B cell (primary cell): ENCODE measurements around the gene CAPZB. TPM values are rescaled to one million over a fixed set of nuclear protein-coding genes. Genes with fewer than 3 reads are reported as not detected.

Source experiments
- ATAC-seq: fragments of 200-7000 bp; cut with Tn5 transposase; one replicate; pipeline ENCODE4 v1.10.0; 2021; ENCODE audit warnings: low read depth, mild to moderate bottlenecking, moderate number of reproducible peaks, moderate library complexity
- CTCF ChIA-PET: fragments of 350-600 bp; sonication (Branson Sonifier 250); formaldehyde crosslinking; loops from one replicate; lab custom pipeline; 2021; ENCODE audit warnings: antibody characterized with exemption, inconsistent platforms; lab: Charles Lee
- POLR2A ChIA-PET: fragments of 350-600 bp; sonication (Branson Sonifier 250); formaldehyde crosslinking; loops from one replicate; lab custom pipeline; 2021; ENCODE audit warnings: antibody characterized with exemption; lab: Charles Lee
- DNase-seq: peaks from one replicate; pipeline ENCODE4 v3.0.0; 2013
- H2AFZ ChIP-seq: 2 replicates; pipeline ENCODE4 v1.6.1; 2012; ENCODE audit warnings: mild to moderate bottlenecking, low read depth, low read length; ENCODE audit not compliant: insufficient read depth, poor library complexity, severe bottlenecking
- H3K27ac ChIP-seq, 2 donors: 1 replicate in 1 of 2; 2 replicates in 1 of 2; pipeline ENCODE4 v1.5.1; 2012 to 2013; ENCODE audit warnings: low read length in 2 of 2, mild to moderate bottlenecking in 2 of 2, moderate library complexity in 1 of 2
- H3K27me3 ChIP-seq, 4 experiments: fragments of 200-600 bp in 1 of 4; sonication (generic) in 1 of 4; replicated peaks in 1 of 4; 1 replicate in 2 of 4; 2 replicates in 2 of 4; pipeline versions ENCODE4 v1.6.1 to v1.7.0; 2013 to 2016; ENCODE audit warnings: low read length in 3 of 4, mild to moderate bottlenecking in 2 of 4, mixed read lengths in 1 of 4, moderate library complexity in 1 of 4; ENCODE audit not compliant: insufficient read depth in 4 of 4, control insufficient read depth in 3 of 4; ENCODE audit errors: control extremely low read depth in 1 of 4
- H3K36me3 ChIP-seq, 2 experiments: replicated peaks in 1 of 2; 1 replicate in 1 of 2; 2 replicates in 1 of 2; pipeline versions ENCODE4 v1.6.1 to v1.7.1; 2013; ENCODE audit warnings: low read length in 1 of 2; ENCODE audit not compliant: insufficient read depth in 2 of 2, control insufficient read depth in 1 of 2; ENCODE audit errors: control extremely low read depth in 1 of 2, extremely low read depth in 1 of 2
- H3K4me1 ChIP-seq, 2 donors: fragments of 200-600 bp in 1 of 2; sonication (generic) in 1 of 2; 1 replicate in 1 of 2; 2 replicates in 1 of 2; pipeline versions ENCODE4 v1.5.1 to v1.6.1; 2013 to 2017; ENCODE audit warnings: low read length in 2 of 2; ENCODE audit not compliant: control insufficient read depth in 2 of 2, insufficient read depth in 2 of 2
- H3K4me2 ChIP-seq: replicated peaks from 2 replicates; pipeline ENCODE3; 2012; ENCODE audit warnings: mild to moderate bottlenecking, low read depth, low read length; ENCODE audit not compliant: poor library complexity, severe bottlenecking
- H3K4me3 ChIP-seq, 5 experiments: fragments of 200-600 bp in 1 of 5; sonication (generic) in 1 of 5; 1 replicate in 3 of 5; 2 replicates in 2 of 5; pipeline versions ENCODE4 v1.5.1 to v1.7.0; 2011 to 2016; ENCODE audit warnings: low read length in 4 of 5, mild to moderate bottlenecking in 4 of 5, low read depth in 2 of 5, control low read depth in 1 of 5, moderate library complexity in 1 of 5; ENCODE audit not compliant: insufficient read depth in 1 of 5; ENCODE audit errors: control extremely low read depth in 1 of 5, extremely low read depth in 1 of 5
- H3K79me2 ChIP-seq: fragments of 200-600 bp; sonication (generic); one replicate; pipeline ENCODE4 v1.6.0; 2016; ENCODE audit warnings: low read length; ENCODE audit not compliant: control insufficient read depth, insufficient read depth
- H3K9ac ChIP-seq: fragments of 200-600 bp; sonication (generic); 2 replicates; pipeline ENCODE4 v1.6.1; 2017; ENCODE audit warnings: mild to moderate bottlenecking, low read length, moderate library complexity
- H3K9me3 ChIP-seq, 3 donors: one replicate each; pipeline versions ENCODE4 v1.6.1 to v1.7.1; 2013; ENCODE audit warnings: low read length in 2 of 3; ENCODE audit not compliant: control insufficient read depth in 2 of 3, insufficient read depth in 1 of 3; ENCODE audit errors: control extremely low read depth in 1 of 3
- H4K20me1 ChIP-seq: 2 replicates; pipeline ENCODE4 v1.6.0; 2012; ENCODE audit warnings: mild to moderate bottlenecking, low read length; ENCODE audit not compliant: insufficient read depth, control insufficient read depth, poor library complexity, severe bottlenecking
- H3K27ac Mint-ChIP-seq: one replicate; pipeline ENCODE4 v1.8.0; 2021; ENCODE audit warnings: mixed read lengths
- H3K27me3 Mint-ChIP-seq: one replicate; pipeline ENCODE4 v1.8.0; 2021; ENCODE audit warnings: mixed read lengths
- H3K4me1 Mint-ChIP-seq: one replicate; pipeline ENCODE4 v1.8.0; 2021; ENCODE audit warnings: mixed read lengths
- H3K4me3 Mint-ChIP-seq: one replicate; pipeline ENCODE4 v1.8.0; 2021; ENCODE audit warnings: mixed read lengths
- H3K9me3 Mint-ChIP-seq: one replicate; pipeline ENCODE4 v1.8.0; 2022; ENCODE audit warnings: mixed read lengths; ENCODE audit not compliant: insufficient read depth
- CTCF ChIP-seq: fragments of 200-600 bp; IDR thresholded peaks from one replicate; pipeline ENCODE4 v1.8.0; 2022; ENCODE audit warnings: antibody characterized with exemption, mild to moderate bottlenecking
- EZH2 ChIP-seq: IDR thresholded peaks from 2 replicates; pipeline ENCODE4 v1.6.1; 2012; ENCODE audit warnings: borderline replicate concordance, low read depth, mild to moderate bottlenecking, moderate library complexity, low read length; ENCODE audit not compliant: insufficient read depth, poor library complexity, severe bottlenecking
- WGBS: methylation state at CpG from one replicate; pipeline ENCODE4 v1.1.5; 2013; ENCODE audit warnings: missing lambda C conversion rate; ENCODE audit not compliant: insufficient coverage; 5-methylcytosine and 5-hydroxymethylcytosine counted together
- intact Hi-C: fragments of 100-400 bp; cut with micrococcal nuclease; formaldehyde crosslinking; loops from one replicate; pipeline ENCODE4 v1.10.0; 2022
- polyA plus RNA-seq: library from polyadenylated mRNA; depleted of rRNA; stranded (reverse); fragments of >200 nt; gene quantifications from 2 replicates; pipeline ENCODE4 v1.2.3, GENCODE V29; 2012
- total RNA-seq, 2 donors: library from RNA; stranded (reverse); fragments of 120-200 nt in 1 of 2; gene quantifications; 1 replicate in 1 of 2; 2 replicates in 1 of 2; pipeline versions ENCODE4 v1.2.3 to v1.2.4, GENCODE V29; 2013 to 2022

CAPZB gene
- total and polyA plus RNA-seq, 2 donors (not counting 1 experiment from before 2014, with no cell fraction given), result 126 to 193 TPM

- H3K27ac ChIP-seq, result no peak overlapping the region
- peaks cover 11 to 18% of the 10 kb centered on the region in 2 donors for H3K4me1 ChIP-seq
- 100% methylated on average over 1 of the region's 2 CpGs for WGBS
- Mint-ChIP-seq H3K27me3 (no peaks in the 10 kb centered on the region), H3K27ac (no peak overlapping the region), H3K9me3 (peaks cover 5% of the 10 kb centered on the region), H3K4me1 (peaks cover 18% of the 10 kb centered on the region), H3K4me3 (no peak overlapping the region)
- no peak overlapping the region for H3K4me3 ChIP-seq
- ChIA-PET CTCF (interaction anchor here (0.7 kb wide), 1 partner anchor 759 kb away, joined by 3 read pairs; no protein-coding TSS in a partner anchor), POLR2A (no interaction called here)
- peaks cover 0 to 10% (median 6%) of the 10 kb centered on the region in 3 donors for H3K9me3 ChIP-seq
- intact Hi-C loops, result no loop called here
- no peak for ATAC-seq
- TF ChIP-seq CTCF, result no peak
- no peak for TF ChIP-seq EZH2
- no peaks in the 10 kb centered on the region for H3K27me3 ChIP-seq
- no peaks in the 10 kb centered on the region for H3K36me3 ChIP-seq
- H2AFZ ChIP-seq, result no peak overlapping the region
- H4K20me1 ChIP-seq, result no peaks in the 10 kb centered on the region
- DNase-seq, result no peak
- H3K79me2 ChIP-seq, result no peaks in the 10 kb centered on the region
- no peak overlapping the region for H3K9ac ChIP-seq
- no peak overlapping the region for H3K4me2 ChIP-seq
Observed at GRCh38 chr1:19521411-19521810, 36.1 kb upstream of the CAPZB start.

- Mint-ChIP-seq H3K9me3 (peaks cover 5% of the 10 kb centered on the region), H3K27me3 (no peaks in the 10 kb centered on the region), H3K4me1 (peaks cover 33% of the 10 kb centered on the region), H3K4me3 (peak overlapping the region; percentile 64), H3K27ac (peak overlapping the region; percentile 72)
- H3K36me3 ChIP-seq, result no peaks in the 10 kb centered on the region
- peaks cover 15 to 23% of the 10 kb centered on the region in 2 donors for H3K4me1 ChIP-seq
- ChIA-PET CTCF (interaction anchor here (1.2 kb wide), 1 partner anchor 20 kb away, joined by 3 read pairs; no protein-coding TSS in a partner anchor), POLR2A (no interaction called here)
- DNase-seq, result peak; percentile 26
- TF ChIP-seq EZH2, result no peak
- TF ChIP-seq CTCF, result no peak
- no peaks in the 10 kb centered on the region for H3K27me3 ChIP-seq
- peak overlapping the region; percentile 32 for H3K4me2 ChIP-seq
- intact Hi-C loops, result no loop called here
- no peak overlapping the region for H2AFZ ChIP-seq
- H3K4me3 ChIP-seq, result no peak overlapping the region
- peak overlapping the region in 1 of 2 donors; percentile 2 for H3K27ac ChIP-seq
- no peaks in the 10 kb centered on the region for H3K79me2 ChIP-seq
- no peak overlapping the region for H3K9ac ChIP-seq
- H4K20me1 ChIP-seq, result no peaks in the 10 kb centered on the region
- peaks cover 0 to 10% (median 6%) of the 10 kb centered on the region in 3 donors for H3K9me3 ChIP-seq
- ATAC-seq, result no peak
Observed at GRCh38 chr1:19517017-19517416, 31.7 kb upstream of the CAPZB start.
